Measurements from ENCODE around the gene PIP4K2C.

Gene PIP4K2C

GRCh38 chr12:57575771-57576612 lies 15.0 kb upstream of the PIP4K2C start:
- H3K9me3 Mint-ChIP-seq, result no peaks in the 10 kb centered on the region
- H3K4me3 Mint-ChIP-seq, result no peak overlapping the region
- peaks cover 46% of the 10 kb centered on the region for H3K27me3 Mint-ChIP-seq (ENCODE audit: low read depth)
- no peak for TF ChIP-seq CTCF (IDR thresholded peaks at IDR 0.05; ENCODE audit: unreplicated experiment in 3 of 3)
- no peak overlapping the region for H3K27ac Mint-ChIP-seq
- H3K36me3 Mint-ChIP-seq (ENCODE audit: low read depth), result no peaks in the 10 kb centered on the region
- no peaks in the 10 kb centered on the region for H3K4me1 Mint-ChIP-seq

GRCh38 chr12:57576613-57577160 lies 14.3 kb upstream of the PIP4K2C start:
- Mint-ChIP-seq H3K27me3 (ENCODE audit: low read depth) (peaks cover 41% of the 10 kb centered on the region), H3K27ac (no peak overlapping the region), H3K9me3 (no peaks in the 10 kb centered on the region), H3K36me3 (ENCODE audit: low read depth) (no peaks in the 10 kb centered on the region), H3K4me3 (no peak overlapping the region), H3K4me1 (no peaks in the 10 kb centered on the region)
- TF ChIP-seq CTCF (IDR thresholded peaks at IDR 0.05; ENCODE audit: unreplicated experiment in 3 of 3), result no peak

- H3K9me3 Mint-ChIP-seq, result no peaks in the 10 kb centered on the region
- TF ChIP-seq CTCF (IDR thresholded peaks at IDR 0.05; ENCODE audit: unreplicated experiment in 3 of 3), result no peak
These were observed 12.8 kb upstream of the PIP4K2C start for GRCh38 chr12:57577981-57578758.

GRCh38 chr12:57579011-57579410 lies 12.0 kb upstream of the PIP4K2C start:
- TF ChIP-seq CTCF (IDR thresholded peaks at IDR 0.05; ENCODE audit: unreplicated experiment in 3 of 3), result no peak
- Mint-ChIP-seq H3K4me3 (no peak overlapping the region), H3K27me3 (ENCODE audit: low read depth) (peaks cover 40% of the 10 kb centered on the region), H3K36me3 (ENCODE audit: low read depth) (no peaks in the 10 kb centered on the region), H3K27ac (no peak overlapping the region), H3K9me3 (no peaks in the 10 kb centered on the region), H3K4me1 (no peaks in the 10 kb centered on the region)

More at GRCh38 chr12:57577981-57578758, 12.8 kb upstream of the PIP4K2C start:
- Mint-ChIP-seq H3K4me3 (no peak overlapping the region), H3K4me1 (no peaks in the 10 kb centered on the region), H3K36me3 (ENCODE audit: low read depth) (no peaks in the 10 kb centered on the region), H3K27me3 (ENCODE audit: low read depth) (peaks cover 36% of the 10 kb centered on the region), H3K27ac (no peak overlapping the region)

- Mint-ChIP-seq H3K4me1 (no peaks in the 10 kb centered on the region), H3K36me3 (ENCODE audit: low read depth) (no peaks in the 10 kb centered on the region), H3K4me3 (no peak overlapping the region), H3K27me3 (ENCODE audit: low read depth) (peaks cover 38% of the 10 kb centered on the region), H3K27ac (no peak overlapping the region), H3K9me3 (no peaks in the 10 kb centered on the region)
- TF ChIP-seq CTCF (IDR thresholded peaks at IDR 0.05; ENCODE audit: unreplicated experiment in 3 of 3), result no peak
These were observed 11.1 kb upstream of the PIP4K2C start for GRCh38 chr12:57579677-57580465.

All from nephron (organoid).